Measurements from ENCODE around the gene LCNL1.
"Not testable (repeated sequence)": the region's sequence is repeated elsewhere in the genome, so short reads cannot be mapped to it uniquely, and the experiment has no call there.

Gene LCNL1

DNA sequence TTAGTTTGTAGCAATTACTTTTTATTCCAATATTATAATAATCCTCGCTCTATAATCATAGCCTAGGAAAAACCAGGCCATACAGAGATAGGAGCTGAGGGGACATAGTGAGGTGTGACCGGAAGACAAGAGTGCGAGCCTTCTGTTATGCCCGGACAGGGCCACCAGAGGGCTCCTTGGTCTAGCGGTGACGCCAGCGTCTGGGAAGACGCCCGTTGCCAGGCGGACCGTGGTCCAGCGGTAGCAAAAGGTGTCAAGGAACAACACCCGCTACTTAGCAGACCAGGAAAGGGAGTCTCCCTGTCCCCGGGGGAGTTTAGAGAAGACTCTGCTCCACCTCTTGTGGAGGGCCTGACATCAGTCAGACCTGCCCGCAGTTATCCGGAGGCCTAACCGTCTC is 21.5 kb downstream of the LCNL1 start:
- TF ChIP-seq, protein P1, sequence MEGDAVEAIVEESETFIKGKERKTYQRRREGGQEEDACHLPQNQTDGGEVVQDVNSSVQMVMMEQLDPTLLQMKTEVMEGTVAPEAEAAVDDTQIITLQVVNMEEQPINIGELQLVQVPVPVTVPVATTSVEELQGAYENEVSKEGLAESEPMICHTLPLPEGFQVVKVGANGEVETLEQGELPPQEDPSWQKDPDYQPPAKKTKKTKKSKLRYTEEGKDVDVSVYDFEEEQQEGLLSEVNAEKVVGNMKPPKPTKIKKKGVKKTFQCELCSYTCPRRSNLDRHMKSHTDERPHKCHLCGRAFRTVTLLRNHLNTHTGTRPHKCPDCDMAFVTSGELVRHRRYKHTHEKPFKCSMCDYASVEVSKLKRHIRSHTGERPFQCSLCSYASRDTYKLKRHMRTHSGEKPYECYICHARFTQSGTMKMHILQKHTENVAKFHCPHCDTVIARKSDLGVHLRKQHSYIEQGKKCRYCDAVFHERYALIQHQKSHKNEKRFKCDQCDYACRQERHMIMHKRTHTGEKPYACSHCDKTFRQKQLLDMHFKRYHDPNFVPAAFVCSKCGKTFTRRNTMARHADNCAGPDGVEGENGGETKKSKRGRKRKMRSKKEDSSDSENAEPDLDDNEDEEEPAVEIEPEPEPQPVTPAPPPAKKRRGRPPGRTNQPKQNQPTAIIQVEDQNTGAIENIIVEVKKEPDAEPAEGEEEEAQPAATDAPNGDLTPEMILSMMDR (IDR thresholded peaks at IDR 0.05; ENCODE audit: borderline replicate concordance, insufficient read depth, low read depth, low read length) = 0 out of 2 replicates have a peak, but pooled peaks have one; percentile 24
- H3K4me3 ChIP-seq (ENCODE audit: low read depth, low read length) = not testable (repeated sequence)

DNA sequence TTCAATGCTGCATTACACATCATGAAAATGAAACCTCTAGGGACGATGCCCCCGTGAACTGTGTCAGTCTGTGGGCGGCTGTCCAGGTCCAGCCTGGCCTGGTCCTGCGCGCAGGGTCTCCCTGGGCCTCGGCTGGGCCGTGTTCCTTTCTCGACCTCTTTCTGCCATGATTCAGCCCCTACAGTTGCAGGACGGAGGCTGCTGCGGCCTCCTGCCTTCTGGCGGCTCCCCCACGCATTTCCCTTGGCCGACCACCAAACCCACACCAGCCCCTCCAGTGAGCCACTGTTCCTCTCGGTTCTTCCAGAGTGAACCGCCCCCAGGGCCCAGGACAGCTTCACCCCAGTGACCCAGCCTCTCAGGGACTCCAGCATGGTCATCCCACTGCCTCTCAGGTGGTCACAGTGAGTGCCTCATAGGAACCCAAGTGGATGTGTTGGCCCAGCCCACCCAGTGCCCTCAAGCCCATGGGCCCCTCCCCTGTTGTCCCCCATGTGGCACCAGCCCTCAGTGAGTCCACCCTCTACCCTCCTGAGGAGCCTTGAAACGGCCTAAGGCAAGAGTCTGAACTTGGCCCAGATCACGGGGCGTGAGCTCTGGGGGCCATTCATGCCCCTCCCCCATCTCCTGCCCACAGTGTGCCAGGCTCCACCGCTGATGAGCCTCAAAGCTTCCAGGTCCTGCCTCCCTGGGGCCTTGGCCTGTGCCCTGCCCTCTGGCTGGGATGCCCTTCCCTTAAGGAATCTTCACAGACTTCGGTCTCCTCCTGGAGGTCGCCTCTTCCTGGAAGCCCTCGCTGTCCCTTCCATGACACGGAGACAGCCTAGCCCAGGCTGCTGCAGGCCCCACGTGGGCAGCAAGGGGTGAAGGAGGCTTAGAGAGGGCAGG is 23.6 kb downstream of the LCNL1 start:
- TF ChIP-seq, protein P1 (IDR thresholded peaks at IDR 0.05; ENCODE audit: borderline replicate concordance, insufficient read depth, low read depth, low read length) = no peak
- no peak overlapping the region for H3K4me3 ChIP-seq (ENCODE audit: low read depth, low read length)

DNA sequence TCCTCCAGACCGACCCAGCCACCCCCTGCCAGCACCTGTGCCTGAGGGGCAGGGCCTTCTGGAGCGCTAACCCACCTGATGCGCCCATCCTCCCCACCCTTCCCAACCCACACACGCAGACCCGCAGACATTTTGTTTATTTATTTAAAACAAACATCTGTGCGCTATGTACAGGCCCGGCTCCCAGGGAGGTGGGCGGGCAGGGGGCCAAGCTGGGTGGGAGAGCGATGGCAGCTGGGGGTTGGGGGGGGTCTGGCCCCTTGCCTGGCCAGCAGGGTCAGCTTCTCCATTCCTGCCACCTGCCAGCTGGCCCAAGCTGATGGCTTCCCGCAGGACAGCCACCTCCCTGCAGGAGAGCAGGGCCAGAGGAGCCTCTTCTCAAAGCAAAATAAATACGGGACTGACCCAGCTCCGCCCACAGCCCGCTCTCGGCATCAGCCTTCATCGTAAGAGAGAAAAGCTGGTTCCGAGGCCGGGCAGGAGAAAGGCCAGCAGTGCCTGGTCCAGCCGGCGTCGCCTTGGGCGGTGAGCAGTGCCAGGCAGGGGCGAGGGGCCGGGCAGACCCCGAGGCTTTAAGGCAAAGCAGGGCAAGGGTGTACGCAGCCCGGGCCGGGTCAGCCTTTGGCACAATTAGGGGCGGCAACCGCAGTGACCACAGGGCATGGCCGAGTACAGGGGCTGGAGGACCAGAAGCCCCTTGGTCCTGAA is 24.5 kb downstream of the LCNL1 start:
- no peak overlapping the region for H3K4me3 ChIP-seq (ENCODE audit: low read depth, low read length)
- TF ChIP-seq, protein P1 (IDR thresholded peaks at IDR 0.05; ENCODE audit: borderline replicate concordance, insufficient read depth, low read depth, low read length) = no peak

DNA sequence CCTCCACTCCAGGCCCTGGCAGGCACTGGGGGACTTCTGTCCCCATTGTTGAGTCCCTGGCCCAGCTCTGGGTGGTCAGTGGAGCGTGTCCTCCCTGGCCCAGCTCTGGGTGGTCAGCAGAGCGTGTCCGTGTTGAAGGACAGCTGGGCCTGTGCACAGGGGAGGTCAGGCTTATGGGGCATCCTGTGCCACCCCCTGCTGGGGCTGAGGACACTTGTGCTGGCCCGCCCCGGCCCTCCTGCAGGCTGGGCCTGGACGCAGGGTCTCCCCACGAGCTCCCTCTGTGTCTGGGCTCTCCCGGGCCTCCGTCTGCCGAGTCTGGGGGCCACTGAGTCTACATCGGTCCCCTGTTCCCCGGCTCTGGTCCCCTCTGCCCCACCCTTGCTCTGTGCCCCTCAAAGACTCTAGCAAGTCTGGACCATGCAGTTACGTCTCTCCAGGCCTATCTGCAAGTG is 25.1 kb downstream of the LCNL1 start:
- no peak overlapping the region for H3K4me3 ChIP-seq (ENCODE audit: low read depth, low read length)
- TF ChIP-seq, protein P1 (IDR thresholded peaks at IDR 0.05; ENCODE audit: borderline replicate concordance, insufficient read depth, low read depth, low read length) = no peak

DNA sequence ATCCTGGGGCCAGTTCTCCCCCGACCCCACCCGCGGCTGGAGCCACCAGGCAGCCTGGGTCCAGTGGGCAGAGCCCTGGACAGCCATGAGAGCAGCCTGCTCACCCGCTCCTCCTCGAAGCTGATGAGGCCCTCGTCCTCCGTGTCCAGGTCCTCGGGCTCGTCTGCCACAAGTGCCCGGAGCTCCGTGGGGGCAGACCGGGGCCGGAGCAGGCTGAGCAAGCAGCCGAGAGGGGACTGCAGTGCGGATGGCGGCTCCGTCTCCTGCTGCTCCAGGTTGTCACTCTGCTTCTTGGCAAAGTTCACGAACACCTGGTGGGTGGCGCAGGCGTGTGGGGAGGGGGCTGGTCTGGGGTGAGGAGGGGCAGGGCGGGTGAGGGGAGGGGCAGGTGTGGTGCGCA is 25.5 kb downstream of the LCNL1 start:
- TF ChIP-seq, protein P1 (IDR thresholded peaks at IDR 0.05; ENCODE audit: borderline replicate concordance, insufficient read depth, low read depth, low read length) = no peak
- H3K4me3 ChIP-seq (ENCODE audit: low read depth, low read length) = no peak overlapping the region

DNA sequence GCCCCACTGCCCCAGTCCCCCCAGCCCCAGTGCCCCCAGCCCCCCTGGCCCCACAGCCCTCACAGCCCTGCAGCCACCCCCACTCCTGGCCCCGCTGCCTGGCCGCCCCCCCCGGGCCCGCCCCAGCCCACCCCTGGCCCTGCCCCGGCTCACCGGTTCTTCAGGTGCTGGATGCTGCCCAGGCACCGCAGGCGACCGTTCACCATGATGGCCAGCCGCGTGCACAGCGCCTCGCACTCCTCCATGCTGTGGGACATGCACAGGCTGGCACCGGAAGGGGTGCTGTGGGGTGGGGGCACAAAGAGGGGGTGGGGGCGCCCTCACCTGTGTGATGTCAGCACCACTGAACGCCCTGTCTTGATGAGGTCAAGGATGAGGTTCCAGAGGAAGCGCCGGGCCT is 26.4 kb downstream of the LCNL1 start:
- no peak overlapping the region for H3K4me3 ChIP-seq (ENCODE audit: low read depth, low read length)
- TF ChIP-seq, protein P1 (IDR thresholded peaks at IDR 0.05; ENCODE audit: borderline replicate concordance, insufficient read depth, low read depth, low read length) = no peak

All from GM12875 (cell line).